A549 (cell line): ENCODE measurements around the gene DPEP2NB. TPM values are rescaled to one million over a fixed set of nuclear protein-coding genes. Genes with fewer than 3 reads are reported as not detected.
"Not testable (repeated sequence)": the region's sequence is repeated elsewhere in the genome, so short reads cannot be mapped to it uniquely, and the experiment has no call there.

Experiments used
- ATAC-seq, 2 experiments: fragments of 200-7000 bp in 1 of 2; fragments of >200 bp in 1 of 2; cut with Nextera tagmentation in 1 of 2; cut with Tn5 transposase in 1 of 2; 3 replicates each; pipeline versions ENCODE4 v1.8.0 to v1.9.1; 2018 to 2020; ENCODE audit warnings: mild to moderate bottlenecking in 1 of 2, moderate library complexity in 1 of 2
- CTCF ChIA-PET: fragments of 300-600 bp; sonication (Branson Sonifier 250); formaldehyde crosslinking; extraction: SDS; loops from one replicate; lab custom pipeline; 2021; ENCODE audit warnings: antibody characterized with exemption, inconsistent platforms; lab: Yijun Ruan, JAX
- POLR2A ChIA-PET: fragments of 350-600 bp; formaldehyde crosslinking; extraction: SDS; loops from one replicate; lab custom pipeline; 2021; ENCODE audit warnings: antibody characterized with exemption, inconsistent platforms; lab: Yijun Ruan, JAX
- DNase-seq, 2 experiments: peaks; one replicate each; pipeline versions ENCODE4 v3.0.0 to v3.0.0-alpha.2; 2011 to 2016; ENCODE audit warnings: low read depth in 1 of 2, low spot score in 1 of 2
- FAIRE-seq: peaks from 2 replicates; lab custom pipeline; 2011; peaks lifted over from hg19 to GRCh38; lab: Jason Lieb, UNC
- H3K27ac ChIP-seq, 2 experiments: fragments of >200 bp; sonication (Bioruptor Twin); formaldehyde crosslinking; 3 replicates each; pipeline ENCODE4 v1.5.1; 2016 to 2017
- H3K4me1 ChIP-seq: fragments of >200 bp; sonication (Bioruptor Twin); formaldehyde crosslinking; 3 replicates; pipeline ENCODE4 v1.6.1; 2016
- H3K4me2 ChIP-seq: fragments of >200 bp; sonication (Bioruptor Twin); formaldehyde crosslinking; 3 replicates; pipeline ENCODE4 v1.6.1; 2016
- H3K4me3 ChIP-seq: fragments of >200 bp; sonication (Bioruptor Twin); formaldehyde crosslinking; 3 replicates; pipeline ENCODE4 v1.5.1; 2016
- H3K9me3 ChIP-seq: fragments of >200 bp; sonication (Bioruptor Twin); formaldehyde crosslinking; 3 replicates; pipeline ENCODE4 v1.6.1; 2016
- CBX8 ChIP-seq: fragments of 200-600 bp; sonication (generic); IDR thresholded peaks from 2 replicates; pipeline ENCODE4 v1.6.1; 2016
- FOXS1 ChIP-seq: fragments of 250-450 bp; sonication (Bioruptor Pico); IDR thresholded peaks from 2 replicates; pipeline ENCODE4 v1.5.0; 2020; ENCODE audit warnings: mild to moderate bottlenecking, moderate library complexity
- GATA3 ChIP-seq: IDR thresholded peaks from 2 replicates; pipeline ENCODE4 v1.6.1; 2012; ENCODE audit warnings: borderline replicate concordance
- HEYL ChIP-seq: fragments of 250-450 bp; sonication (Bioruptor Pico); IDR thresholded peaks from 2 replicates; pipeline ENCODE4 v1.8.0; 2021; ENCODE audit warnings: mild to moderate bottlenecking, moderate library complexity
- HOXA7 ChIP-seq: fragments of 250-450 bp; sonication (Bioruptor Pico); IDR thresholded peaks from 2 replicates; pipeline ENCODE4 v1.5.0; 2020; ENCODE audit warnings: mild to moderate bottlenecking, moderate library complexity
- HOXB13 ChIP-seq: fragments of 250-450 bp; sonication (Bioruptor Pico); IDR thresholded peaks from 2 replicates; pipeline ENCODE4 v1.5.0; 2020; ENCODE audit warnings: low read depth, mild to moderate bottlenecking, moderate library complexity
- HOXB5 ChIP-seq: fragments of 250-450 bp; sonication (Bioruptor Pico); IDR thresholded peaks from 2 replicates; pipeline ENCODE4 v1.5.0; 2020; ENCODE audit warnings: mild to moderate bottlenecking, moderate library complexity
- KDM1A ChIP-seq: fragments of 200-600 bp; sonication (generic); IDR thresholded peaks from 2 replicates; pipeline ENCODE4 v1.6.1; 2016; ENCODE audit warnings: low read depth, mild to moderate bottlenecking
- KDM5A ChIP-seq: fragments of 200-600 bp; sonication (generic); IDR thresholded peaks from 2 replicates; pipeline ENCODE4 v1.6.1; 2016; ENCODE audit warnings: antibody characterized with exemption, mild to moderate bottlenecking
- POLR2AphosphoS2 ChIP-seq: conservative IDR thresholded peaks from 2 replicates; pipeline ENCODE4 v1.6.1; 2012; ENCODE audit warnings: low read length, improper control_type of control experiment, inconsistent platforms
- RAD21 ChIP-seq, 2 experiments: fragments of >200 bp in 1 of 2; sonication (Bioruptor Twin) in 1 of 2; formaldehyde crosslinking in 1 of 2; IDR thresholded peaks in 1 of 2; conservative IDR thresholded peaks in 1 of 2; 2 replicates in 1 of 2; 3 replicates in 1 of 2; pipeline ENCODE4 v1.6.1; 2012 to 2018; ENCODE audit warnings: inconsistent platforms in 1 of 2
- RNF2 ChIP-seq: fragments of 200-600 bp; sonication (generic); IDR thresholded peaks from 2 replicates; pipeline ENCODE4 v1.6.1; 2016; ENCODE audit warnings: low read depth, mild to moderate bottlenecking, antibody characterized with exemption, moderate library complexity, borderline replicate concordance
- TFCP2L1 ChIP-seq: fragments of 250-450 bp; sonication (Bioruptor Pico); IDR thresholded peaks from 2 replicates; pipeline ENCODE4 v1.5.0; 2021; ENCODE audit warnings: mild to moderate bottlenecking
- ZSCAN20 ChIP-seq: fragments of 250-450 bp; sonication (Bioruptor Pico); IDR thresholded peaks from 2 replicates; pipeline ENCODE4 v1.8.0; 2022; ENCODE audit warnings: mild to moderate bottlenecking, moderate library complexity
- WGBS: methylation state at CpG from one replicate; pipeline ENCODE4 v1.1.6; 2017; ENCODE audit errors: missing lambda C conversion rate; 5-methylcytosine and 5-hydroxymethylcytosine counted together
- polyA plus RNA-seq, 4 experiments: library from polyadenylated mRNA; depleted of rRNA in 3 of 4; stranded (reverse); fragments of >200 nt; fragmentation: RNase III in 1 of 4; extraction: RNeasy Plus Mini Kit Qiagen cat#74134 plus additional on column Dnase treatment in 1 of 4; gene quantifications; 2 replicates in 3 of 4; 3 replicates in 1 of 4; pipeline ENCODE4 v1.2.3, GENCODE V29; 2011 to 2017
- TF ChIP-seq, protein P1 (sequence below): IDR thresholded peaks from 2 replicates; pipeline ENCODE4 v1.6.1; 2012
- TF ChIP-seq, protein P2 (sequence below): fragments of >200 bp; sonication (Bioruptor Twin); formaldehyde crosslinking; IDR thresholded peaks from 3 replicates; pipeline ENCODE4 v1.6.1; 2016
- TF ChIP-seq, protein P3 (sequence below): fragments of 200-600 bp; sonication (generic); IDR thresholded peaks from 2 replicates; pipeline ENCODE4 v1.6.1; 2016; ENCODE audit warnings: antibody characterized with exemption, mild to moderate bottlenecking, moderate library complexity

The DPEP2NB gene
- polyA plus RNA-seq, 2 of the 4 experiments (the other 2 are of a cell fraction) = not detected

DNA sequence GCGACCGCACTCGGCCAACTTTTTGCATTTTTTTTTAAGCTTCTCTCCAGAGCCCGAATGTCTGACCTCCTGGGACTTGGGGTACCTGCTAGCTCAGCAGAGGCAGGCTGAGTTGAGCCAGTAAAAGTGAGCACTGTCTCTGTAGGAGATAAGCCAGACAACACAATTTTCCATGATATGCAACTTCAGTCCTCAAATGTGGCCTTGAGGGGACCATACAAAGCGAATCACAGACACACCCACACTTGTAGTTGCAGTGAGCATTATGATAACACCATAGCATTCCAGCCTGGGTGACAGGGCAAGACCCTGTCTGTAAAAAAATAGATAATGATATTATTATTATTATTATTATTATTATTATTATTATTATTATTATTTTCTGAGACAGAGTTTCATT lies 19.0 kb downstream of the DPEP2NB start:
- no peak for TF ChIP-seq FOXS1 (CRISPR knock-in tag)
- TF ChIP-seq RNF2 = no peak
- no peak for TF ChIP-seq GATA3
- TF ChIP-seq HOXB13 (CRISPR knock-in tag) = no peak
- TF ChIP-seq TFCP2L1 = no peak
- no peak for TF ChIP-seq HOXA7 (CRISPR knock-in tag)
- TF ChIP-seq KDM1A = no peak
- no peak for TF ChIP-seq HOXB5
- CTCF ChIA-PET = interaction anchor here (0.6 to 3.7 kb wide), 4 partner anchors 44 to 475 kb away, joined by 3 to 21 read pairs (median 4); no protein-coding TSS in a partner anchor
- Histone ChIP-seq H3K27ac (no peak overlapping the region), H3K4me1 (peaks cover 5% of the 10 kb centered on the region; the same call in 1 of the 3 replicates), H3K9me3 (no peaks in the 10 kb centered on the region), H3K4me2 (no peak overlapping the region), H3K4me3 (no peak overlapping the region)
- no peak for ATAC-seq
- no peak for FAIRE-seq
- DNase-seq = no peak
- WGBS = 95% methylated on average over 5 of the region's 5 CpGs
- POLR2A ChIA-PET = no interaction called here

DNA sequence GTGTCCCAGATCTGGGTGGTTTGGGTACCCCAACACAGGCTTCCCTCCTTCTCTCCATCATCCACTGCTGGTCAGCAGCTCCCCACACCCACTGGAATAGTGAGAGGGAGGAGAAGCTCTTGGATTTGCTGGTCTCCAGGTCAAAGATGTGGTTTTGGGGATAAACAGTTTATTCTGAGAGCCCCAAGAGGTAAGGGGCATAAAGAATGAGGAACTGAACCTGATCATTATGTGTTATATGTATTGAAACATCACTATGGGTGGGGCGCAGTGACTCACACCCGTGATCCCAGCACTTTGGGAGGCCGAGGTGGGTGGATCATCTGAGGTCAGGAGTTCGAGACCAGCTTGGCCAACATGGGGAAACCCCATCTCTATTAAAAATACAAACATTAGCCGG lies 20.3 kb downstream of the DPEP2NB start:
- 32% methylated on average over 5 of the region's 5 CpGs for WGBS
- TF ChIP-seq, protein P1, sequence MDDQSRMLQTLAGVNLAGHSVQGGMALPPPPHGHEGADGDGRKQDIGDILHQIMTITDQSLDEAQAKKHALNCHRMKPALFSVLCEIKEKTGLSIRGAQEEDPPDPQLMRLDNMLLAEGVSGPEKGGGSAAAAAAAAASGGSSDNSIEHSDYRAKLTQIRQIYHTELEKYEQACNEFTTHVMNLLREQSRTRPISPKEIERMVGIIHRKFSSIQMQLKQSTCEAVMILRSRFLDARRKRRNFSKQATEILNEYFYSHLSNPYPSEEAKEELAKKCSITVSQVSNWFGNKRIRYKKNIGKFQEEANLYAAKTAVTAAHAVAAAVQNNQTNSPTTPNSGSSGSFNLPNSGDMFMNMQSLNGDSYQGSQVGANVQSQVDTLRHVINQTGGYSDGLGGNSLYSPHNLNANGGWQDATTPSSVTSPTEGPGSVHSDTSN = no peak
- TF ChIP-seq ZSCAN20 (CRISPR knock-in tag) (no peak), HEYL (no peak), HOXB5 (no peak), KDM5A (no peak), GATA3 (no peak), CBX8 (no peak), POLR2AphosphoS2 (no peak), RAD21 (conservative IDR thresholded peaks at IDR 0.05 in 1 of 2, IDR thresholded peaks at IDR 0.05 in 1 of 2) (no peak)
- TF ChIP-seq, protein P2, sequence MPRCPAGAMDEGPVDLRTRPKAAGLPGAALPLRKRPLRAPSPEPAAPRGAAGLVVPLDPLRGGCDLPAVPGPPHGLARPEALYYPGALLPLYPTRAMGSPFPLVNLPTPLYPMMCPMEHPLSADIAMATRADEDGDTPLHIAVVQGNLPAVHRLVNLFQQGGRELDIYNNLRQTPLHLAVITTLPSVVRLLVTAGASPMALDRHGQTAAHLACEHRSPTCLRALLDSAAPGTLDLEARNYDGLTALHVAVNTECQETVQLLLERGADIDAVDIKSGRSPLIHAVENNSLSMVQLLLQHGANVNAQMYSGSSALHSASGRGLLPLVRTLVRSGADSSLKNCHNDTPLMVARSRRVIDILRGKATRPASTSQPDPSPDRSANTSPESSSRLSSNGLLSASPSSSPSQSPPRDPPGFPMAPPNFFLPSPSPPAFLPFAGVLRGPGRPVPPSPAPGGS = no peak
- TF ChIP-seq, protein P3, sequence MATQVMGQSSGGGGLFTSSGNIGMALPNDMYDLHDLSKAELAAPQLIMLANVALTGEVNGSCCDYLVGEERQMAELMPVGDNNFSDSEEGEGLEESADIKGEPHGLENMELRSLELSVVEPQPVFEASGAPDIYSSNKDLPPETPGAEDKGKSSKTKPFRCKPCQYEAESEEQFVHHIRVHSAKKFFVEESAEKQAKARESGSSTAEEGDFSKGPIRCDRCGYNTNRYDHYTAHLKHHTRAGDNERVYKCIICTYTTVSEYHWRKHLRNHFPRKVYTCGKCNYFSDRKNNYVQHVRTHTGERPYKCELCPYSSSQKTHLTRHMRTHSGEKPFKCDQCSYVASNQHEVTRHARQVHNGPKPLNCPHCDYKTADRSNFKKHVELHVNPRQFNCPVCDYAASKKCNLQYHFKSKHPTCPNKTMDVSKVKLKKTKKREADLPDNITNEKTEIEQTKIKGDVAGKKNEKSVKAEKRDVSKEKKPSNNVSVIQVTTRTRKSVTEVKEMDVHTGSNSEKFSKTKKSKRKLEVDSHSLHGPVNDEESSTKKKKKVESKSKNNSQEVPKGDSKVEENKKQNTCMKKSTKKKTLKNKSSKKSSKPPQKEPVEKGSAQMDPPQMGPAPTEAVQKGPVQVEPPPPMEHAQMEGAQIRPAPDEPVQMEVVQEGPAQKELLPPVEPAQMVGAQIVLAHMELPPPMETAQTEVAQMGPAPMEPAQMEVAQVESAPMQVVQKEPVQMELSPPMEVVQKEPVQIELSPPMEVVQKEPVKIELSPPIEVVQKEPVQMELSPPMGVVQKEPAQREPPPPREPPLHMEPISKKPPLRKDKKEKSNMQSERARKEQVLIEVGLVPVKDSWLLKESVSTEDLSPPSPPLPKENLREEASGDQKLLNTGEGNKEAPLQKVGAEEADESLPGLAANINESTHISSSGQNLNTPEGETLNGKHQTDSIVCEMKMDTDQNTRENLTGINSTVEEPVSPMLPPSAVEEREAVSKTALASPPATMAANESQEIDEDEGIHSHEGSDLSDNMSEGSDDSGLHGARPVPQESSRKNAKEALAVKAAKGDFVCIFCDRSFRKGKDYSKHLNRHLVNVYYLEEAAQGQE = no peak
- ChIA-PET POLR2A (no interaction called here), CTCF (interaction anchor here (1.0 to 3.7 kb wide), 4 partner anchors 11 to 234 kb away, joined by 3 to 21 read pairs (median 3); no protein-coding TSS in a partner anchor)
- H3K4me3 ChIP-seq = no peak overlapping the region
- no peak for ATAC-seq
- H3K4me2 ChIP-seq = no peak overlapping the region
- no peak for FAIRE-seq
- peaks cover 5% of the 10 kb centered on the region; the same call in 1 of the 3 replicates for H3K4me1 ChIP-seq
- H3K9me3 ChIP-seq = no peaks in the 10 kb centered on the region
- H3K27ac ChIP-seq = no peak overlapping the region
- no peak for DNase-seq

DNA sequence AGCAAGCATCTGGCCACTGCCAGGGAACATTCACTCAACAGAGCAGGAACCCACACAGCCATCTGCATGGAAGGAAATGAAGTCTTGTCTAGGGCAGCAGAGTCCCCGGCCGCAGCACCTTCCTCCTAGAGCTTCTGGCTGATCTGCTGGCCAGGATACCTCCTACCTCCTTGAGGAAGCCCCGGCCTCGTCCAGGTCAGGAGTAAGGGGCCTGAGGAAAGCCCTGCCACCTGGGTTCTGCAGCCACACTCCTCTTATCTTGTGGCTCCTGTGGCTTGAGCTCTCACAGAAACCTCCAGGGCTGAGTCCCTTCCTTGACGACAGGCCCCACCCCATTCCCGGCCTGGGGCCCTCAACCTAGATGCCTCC lies 21.7 kb downstream of the DPEP2NB start:
- H3K4me2 ChIP-seq, H3K4me3 ChIP-seq, DNase-seq, H3K9me3 ChIP-seq, POLR2A ChIA-PET, ATAC-seq, H3K4me1 ChIP-seq, FAIRE-seq: not testable (repeated sequence)
- CTCF ChIA-PET = interaction anchor here (0.5 to 3.7 kb wide), 23 partner anchors 9 to 435 kb away, joined by 3 to 21 read pairs (median 4); no protein-coding TSS in a partner anchor
- 97% methylated on average over 6 of the region's 6 CpGs for WGBS
- peak overlapping the region in 1 of 2 experiments; percentile 82; a peak in 4 of 6 replicates for H3K27ac ChIP-seq
